Measurements from ENCODE around the gene GAS6.

Gene GAS6

DNA sequence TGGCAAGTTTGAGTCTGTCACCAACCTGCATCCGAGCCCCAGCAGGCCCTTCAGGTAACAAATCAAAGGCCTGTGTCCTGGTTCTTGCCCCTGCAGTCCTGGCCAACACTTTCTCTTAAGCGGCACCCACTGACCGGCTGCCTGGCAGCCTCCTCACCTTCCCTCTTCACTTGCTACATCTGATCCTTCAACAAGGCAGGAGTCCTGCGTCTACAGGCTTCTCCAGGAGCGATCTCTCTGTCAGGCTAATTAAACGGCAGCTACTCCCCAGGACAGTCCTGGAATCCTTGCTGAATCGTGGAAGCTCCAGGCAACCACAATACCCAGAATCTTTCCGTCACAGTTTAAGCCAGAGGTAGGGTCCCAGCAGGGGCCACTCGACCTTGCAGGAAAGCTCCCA is 41.1 kb upstream of the GAS6 start:
- CTCF ChIA-PET: interaction anchor here (0.9 kb wide), 1 partner anchor 13 kb away, joined by 3 read pairs; no protein-coding TSS in a partner anchor
- no peak for DNase-seq (ENCODE audit: extremely low spot score)
- TF ChIP-seq FOXK2 (IDR thresholded peaks at IDR 0.05) (no peak), ARNT (IDR thresholded peaks at IDR 0.05) (no peak), NFRKB (IDR thresholded peaks at IDR 0.05) (no peak), SP1 (IDR thresholded peaks at IDR 0.05) (no peak), HDGF (IDR thresholded peaks at IDR 0.05; ENCODE audit: borderline replicate concordance) (no peak), BHLHE40 (IDR thresholded peaks at IDR 0.05; ENCODE audit: borderline replicate concordance) (no peak), TARDBP (IDR thresholded peaks at IDR 0.05) (no peak), LEF1 (IDR thresholded peaks at IDR 0.05; ENCODE audit: borderline replicate concordance) (no peak), FOXM1 (IDR thresholded peaks at IDR 0.05; ENCODE audit: borderline replicate concordance) (no peak)
- TF ChIP-seq, protein P1, sequence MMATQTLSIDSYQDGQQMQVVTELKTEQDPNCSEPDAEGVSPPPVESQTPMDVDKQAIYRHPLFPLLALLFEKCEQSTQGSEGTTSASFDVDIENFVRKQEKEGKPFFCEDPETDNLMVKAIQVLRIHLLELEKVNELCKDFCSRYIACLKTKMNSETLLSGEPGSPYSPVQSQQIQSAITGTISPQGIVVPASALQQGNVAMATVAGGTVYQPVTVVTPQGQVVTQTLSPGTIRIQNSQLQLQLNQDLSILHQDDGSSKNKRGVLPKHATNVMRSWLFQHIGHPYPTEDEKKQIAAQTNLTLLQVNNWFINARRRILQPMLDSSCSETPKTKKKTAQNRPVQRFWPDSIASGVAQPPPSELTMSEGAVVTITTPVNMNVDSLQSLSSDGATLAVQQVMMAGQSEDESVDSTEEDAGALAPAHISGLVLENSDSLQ (IDR thresholded peaks at IDR 0.05): no peak
- POLR2A ChIA-PET: no interaction called here

DNA sequence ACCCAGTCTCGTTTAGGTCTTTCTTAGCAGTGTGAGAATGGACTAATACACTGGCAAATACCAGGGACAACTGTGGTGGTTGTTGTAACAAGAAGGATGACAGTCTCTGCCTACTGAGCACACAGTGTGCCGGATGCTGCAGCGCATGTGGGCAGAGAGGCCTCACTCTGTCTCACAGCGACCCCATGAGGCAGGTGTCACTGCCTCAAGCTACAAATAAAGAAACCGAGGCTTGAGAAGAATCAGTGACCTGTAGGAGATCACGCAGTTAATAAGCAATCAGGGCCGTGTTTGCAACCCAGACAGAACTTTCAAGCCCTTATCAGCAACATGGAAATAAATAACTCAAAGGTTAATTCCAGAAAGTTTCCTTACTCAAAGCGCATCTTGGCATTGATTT is 40.5 kb upstream of the GAS6 start:
- ChIA-PET CTCF (interaction anchor here (0.6 to 0.9 kb wide), 2 partner anchors 14 to 88 kb away, joined by 3 read pairs; no protein-coding TSS in a partner anchor), POLR2A (no interaction called here)
- TF ChIP-seq LEF1 (IDR thresholded peaks at IDR 0.05; ENCODE audit: borderline replicate concordance) (no peak), HDGF (IDR thresholded peaks at IDR 0.05; ENCODE audit: borderline replicate concordance) (no peak), ARNT (IDR thresholded peaks at IDR 0.05) (no peak), L3MBTL2 (conservative IDR thresholded peaks at IDR 0.05) (no peak), BHLHE40 (IDR thresholded peaks at IDR 0.05; ENCODE audit: borderline replicate concordance) (no peak)
- DNase-seq (ENCODE audit: extremely low spot score): peak; percentile 20

DNA sequence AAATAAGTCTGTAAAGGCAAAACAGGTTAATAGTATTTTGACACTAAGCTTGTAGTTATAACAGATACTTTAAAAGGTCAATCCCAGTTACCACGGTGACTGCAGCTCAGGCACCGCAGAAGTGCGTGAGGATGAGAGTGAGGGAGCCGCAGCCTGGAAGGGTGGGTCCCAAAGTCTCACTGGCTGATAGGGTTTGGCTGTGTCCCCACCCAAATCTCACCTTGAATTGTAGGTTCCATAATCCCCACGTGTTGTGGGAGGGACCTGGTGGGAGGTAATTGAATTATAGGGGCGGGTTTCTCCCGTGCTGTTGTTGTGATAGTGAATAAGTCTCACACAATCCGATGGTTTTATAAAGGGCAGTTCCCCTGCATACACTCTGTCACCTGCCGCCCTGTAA is 40.0 kb upstream of the GAS6 start:
- DNase-seq (ENCODE audit: extremely low spot score): no peak
- TF ChIP-seq L3MBTL2 (conservative IDR thresholded peaks at IDR 0.05) (no peak), CTBP1 (IDR thresholded peaks at IDR 0.05; ENCODE audit: borderline replicate concordance) (no peak), SUZ12 (IDR thresholded peaks at IDR 0.05) (no peak), NFRKB (IDR thresholded peaks at IDR 0.05) (no peak), LEF1 (IDR thresholded peaks at IDR 0.05; ENCODE audit: borderline replicate concordance) (no peak), ELF4 (IDR thresholded peaks at IDR 0.05) (no peak), BHLHE40 (IDR thresholded peaks at IDR 0.05; ENCODE audit: borderline replicate concordance) (no peak), TARDBP (IDR thresholded peaks at IDR 0.05) (no peak), FOXK2 (IDR thresholded peaks at IDR 0.05) (no peak), SP1 (IDR thresholded peaks at IDR 0.05) (no peak), ARNT (IDR thresholded peaks at IDR 0.05) (no peak), HDGF (IDR thresholded peaks at IDR 0.05; ENCODE audit: borderline replicate concordance) (no peak)
- TF ChIP-seq, protein P1 (IDR thresholded peaks at IDR 0.05): no peak
- ChIA-PET POLR2A (no interaction called here), CTCF (interaction anchor here (0.6 to 0.9 kb wide), 2 partner anchors 15 to 87 kb away, joined by 3 read pairs; no protein-coding TSS in a partner anchor)

DNA sequence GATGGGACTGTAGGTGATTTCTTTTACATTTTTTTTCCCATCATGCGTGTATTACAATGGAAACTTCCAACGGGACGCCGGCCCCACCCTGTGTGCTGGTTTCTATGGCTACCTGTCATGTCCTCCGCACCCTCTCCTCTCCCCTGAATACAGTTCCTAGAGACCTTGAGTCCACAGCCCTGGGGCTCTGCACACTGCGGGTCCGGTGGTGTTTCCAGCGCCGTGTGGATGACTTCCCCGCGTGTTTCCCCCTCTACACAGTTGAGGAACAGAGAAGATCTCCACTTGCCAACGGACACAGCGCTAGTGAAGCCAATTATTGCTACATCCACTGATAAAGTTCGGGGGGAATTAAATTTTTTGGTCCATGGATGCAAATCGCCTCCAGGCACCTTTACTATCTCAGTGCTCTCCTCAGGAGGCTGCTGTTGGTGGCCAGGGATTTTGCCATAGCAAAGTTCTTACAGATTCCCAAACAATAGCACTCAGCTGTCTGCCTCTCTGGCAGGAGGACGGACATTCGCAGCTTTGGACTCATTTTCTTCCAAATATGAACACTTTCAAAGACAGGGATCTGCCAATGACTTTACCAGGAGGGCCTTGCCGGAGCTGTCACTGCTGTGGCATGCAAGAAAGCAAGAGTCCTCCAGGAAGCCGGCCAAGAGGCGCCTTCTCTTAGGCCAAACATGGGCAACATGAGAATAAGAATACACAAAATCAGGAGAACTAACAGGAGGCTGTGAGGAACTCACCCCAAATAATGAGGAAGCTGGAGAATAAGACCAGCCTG is 39.3 kb upstream of the GAS6 start:
- POLR2A ChIA-PET: no interaction called here
- no peak for DNase-seq (ENCODE audit: extremely low spot score)
- CTCF ChIA-PET: no interaction called here
- TF ChIP-seq HDGF (IDR thresholded peaks at IDR 0.05; ENCODE audit: borderline replicate concordance): no peak
- TF ChIP-seq CTBP1 (IDR thresholded peaks at IDR 0.05; ENCODE audit: borderline replicate concordance): no peak
- no peak for TF ChIP-seq LEF1 (IDR thresholded peaks at IDR 0.05; ENCODE audit: borderline replicate concordance)
- TF ChIP-seq TARDBP (IDR thresholded peaks at IDR 0.05): no peak
- TF ChIP-seq, protein P1 (IDR thresholded peaks at IDR 0.05): no peak
- no peak for TF ChIP-seq FOXA1 (IDR thresholded peaks at IDR 0.05)
- TF ChIP-seq FOXK2 (IDR thresholded peaks at IDR 0.05): no peak
- no peak for TF ChIP-seq SP1 (IDR thresholded peaks at IDR 0.05)
- TF ChIP-seq NFRKB (IDR thresholded peaks at IDR 0.05): no peak

DNA sequence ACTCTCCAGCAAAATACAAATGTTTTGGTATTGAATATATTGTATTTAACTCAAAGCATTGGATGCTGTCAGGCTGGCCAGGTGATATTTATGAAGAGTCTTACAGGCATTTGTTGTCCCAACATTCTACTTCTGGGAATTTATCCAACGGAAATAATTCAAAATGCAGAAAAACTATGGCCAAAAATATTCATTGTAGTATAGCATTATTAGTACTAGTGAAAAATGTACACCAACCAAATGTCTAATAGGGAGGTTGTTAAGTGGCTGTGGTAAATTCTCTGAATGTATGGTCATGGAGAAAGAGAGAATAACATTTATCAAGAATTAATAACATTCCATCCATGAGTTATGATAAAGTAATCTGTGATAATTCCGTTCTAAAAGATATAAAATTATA is 38.6 kb upstream of the GAS6 start:
- ChIA-PET POLR2A (no interaction called here), CTCF (no interaction called here)
- DNase-seq (ENCODE audit: extremely low spot score): no peak
- TF ChIP-seq SP1 (IDR thresholded peaks at IDR 0.05) (no peak), ZNF384 (IDR thresholded peaks at IDR 0.05) (no peak), L3MBTL2 (conservative IDR thresholded peaks at IDR 0.05) (no peak), FOXM1 (IDR thresholded peaks at IDR 0.05; ENCODE audit: borderline replicate concordance) (no peak), HDGF (IDR thresholded peaks at IDR 0.05; ENCODE audit: borderline replicate concordance) (no peak), CTBP1 (IDR thresholded peaks at IDR 0.05; ENCODE audit: borderline replicate concordance) (no peak), NFRKB (IDR thresholded peaks at IDR 0.05) (no peak), FOXA1 (IDR thresholded peaks at IDR 0.05) (no peak), SUZ12 (IDR thresholded peaks at IDR 0.05) (no peak), FOXK2 (IDR thresholded peaks at IDR 0.05) (no peak)
- TF ChIP-seq, protein P1 (IDR thresholded peaks at IDR 0.05): no peak

DNA sequence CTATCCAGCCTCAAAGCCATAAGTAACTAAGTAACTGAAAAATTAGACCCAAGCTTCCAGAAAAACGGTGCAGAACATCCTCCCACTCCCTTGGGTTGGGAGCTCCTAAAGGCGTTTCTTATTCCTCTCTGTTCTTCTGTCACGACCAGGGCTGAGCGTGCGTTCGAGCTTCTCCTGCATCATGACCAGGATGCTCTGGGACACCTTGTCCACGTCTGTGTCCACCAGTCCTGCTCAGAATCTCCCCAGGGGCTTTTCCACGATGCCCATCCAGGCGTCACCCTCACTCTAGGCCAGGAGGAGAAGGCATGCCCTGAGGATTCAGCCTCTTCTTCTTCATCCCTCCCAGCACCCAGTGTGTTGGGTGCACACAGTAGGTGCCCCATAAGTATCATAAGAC is 37.8 kb upstream of the GAS6 start:
- no peak for DNase-seq (ENCODE audit: extremely low spot score)
- no peak for TF ChIP-seq ELF4 (IDR thresholded peaks at IDR 0.05)
- TF ChIP-seq TARDBP (IDR thresholded peaks at IDR 0.05): no peak
- no peak for TF ChIP-seq FOXK2 (IDR thresholded peaks at IDR 0.05)
- TF ChIP-seq FOXA1 (IDR thresholded peaks at IDR 0.05): no peak
- TF ChIP-seq LEF1 (IDR thresholded peaks at IDR 0.05; ENCODE audit: borderline replicate concordance): no peak
- no peak for TF ChIP-seq NFRKB (IDR thresholded peaks at IDR 0.05)
- TF ChIP-seq ZNF384 (IDR thresholded peaks at IDR 0.05): no peak
- TF ChIP-seq ARNT (IDR thresholded peaks at IDR 0.05): no peak
- ChIA-PET CTCF (no interaction called here), POLR2A (no interaction called here)
